ENCODE measurements around the gene CACNA2D3.

GRCh38 chr3:54983266-54984099 lies 861.1 kb downstream of the CACNA2D3 start:
- TF ChIP-seq SP1 (IDR thresholded peaks at IDR 0.05) (no peak), ELF4 (IDR thresholded peaks at IDR 0.05) (no peak), HDGF (IDR thresholded peaks at IDR 0.05; ENCODE audit: borderline replicate concordance) (no peak), TARDBP (IDR thresholded peaks at IDR 0.05) (no peak), CTBP1 (IDR thresholded peaks at IDR 0.05; ENCODE audit: borderline replicate concordance) (no peak), LEF1 (IDR thresholded peaks at IDR 0.05; ENCODE audit: borderline replicate concordance) (no peak), FOXK2 (IDR thresholded peaks at IDR 0.05) (no peak), ARNT (IDR thresholded peaks at IDR 0.05) (no peak)

All from HEK293T (cell line).